D721Med (cell line): ENCODE measurements around the gene EPHB1.

Experiments used
- DNase-seq: peaks from one replicate; pipeline ENCODE4 v3.0.0; 2011; ENCODE audit warnings: low spot score; ENCODE audit not compliant: insufficient read length
- FAIRE-seq: peaks from 2 replicates; lab custom pipeline; 2011; peaks lifted over from hg19 to GRCh38; lab: Jason Lieb, UNC
- TF ChIP-seq, protein P1 (sequence below): IDR thresholded peaks from 2 replicates; pipeline ENCODE4 v1.5.1; 2012; ENCODE audit warnings: mild to moderate bottlenecking, control low read depth; ENCODE audit not compliant: insufficient read depth; ENCODE audit errors: missing control alignments

Gene EPHB1

DNA sequence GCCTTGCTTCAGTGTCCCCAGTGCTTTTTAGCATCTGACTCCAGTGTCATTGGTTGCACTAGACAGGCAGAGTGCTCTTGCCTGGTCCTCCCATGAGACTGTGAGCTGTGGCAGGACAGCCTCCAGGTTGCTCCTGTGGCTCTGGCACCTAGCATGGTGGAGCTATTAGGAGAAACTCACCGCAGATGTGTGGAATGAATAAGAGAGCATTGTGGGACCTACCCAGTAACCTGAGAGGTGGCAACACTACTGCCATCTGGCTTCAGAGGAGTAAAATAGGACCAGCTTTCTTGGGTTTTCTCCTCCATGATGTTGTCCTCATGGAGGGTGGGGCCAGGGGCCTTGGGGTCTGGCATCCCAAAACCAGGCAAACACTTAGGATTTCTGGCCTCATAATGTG, 183.6 kb downstream of the EPHB1 start:
- TF ChIP-seq, protein P1, sequence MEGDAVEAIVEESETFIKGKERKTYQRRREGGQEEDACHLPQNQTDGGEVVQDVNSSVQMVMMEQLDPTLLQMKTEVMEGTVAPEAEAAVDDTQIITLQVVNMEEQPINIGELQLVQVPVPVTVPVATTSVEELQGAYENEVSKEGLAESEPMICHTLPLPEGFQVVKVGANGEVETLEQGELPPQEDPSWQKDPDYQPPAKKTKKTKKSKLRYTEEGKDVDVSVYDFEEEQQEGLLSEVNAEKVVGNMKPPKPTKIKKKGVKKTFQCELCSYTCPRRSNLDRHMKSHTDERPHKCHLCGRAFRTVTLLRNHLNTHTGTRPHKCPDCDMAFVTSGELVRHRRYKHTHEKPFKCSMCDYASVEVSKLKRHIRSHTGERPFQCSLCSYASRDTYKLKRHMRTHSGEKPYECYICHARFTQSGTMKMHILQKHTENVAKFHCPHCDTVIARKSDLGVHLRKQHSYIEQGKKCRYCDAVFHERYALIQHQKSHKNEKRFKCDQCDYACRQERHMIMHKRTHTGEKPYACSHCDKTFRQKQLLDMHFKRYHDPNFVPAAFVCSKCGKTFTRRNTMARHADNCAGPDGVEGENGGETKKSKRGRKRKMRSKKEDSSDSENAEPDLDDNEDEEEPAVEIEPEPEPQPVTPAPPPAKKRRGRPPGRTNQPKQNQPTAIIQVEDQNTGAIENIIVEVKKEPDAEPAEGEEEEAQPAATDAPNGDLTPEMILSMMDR = no peak
- no peak for FAIRE-seq
- DNase-seq = no peak

DNA sequence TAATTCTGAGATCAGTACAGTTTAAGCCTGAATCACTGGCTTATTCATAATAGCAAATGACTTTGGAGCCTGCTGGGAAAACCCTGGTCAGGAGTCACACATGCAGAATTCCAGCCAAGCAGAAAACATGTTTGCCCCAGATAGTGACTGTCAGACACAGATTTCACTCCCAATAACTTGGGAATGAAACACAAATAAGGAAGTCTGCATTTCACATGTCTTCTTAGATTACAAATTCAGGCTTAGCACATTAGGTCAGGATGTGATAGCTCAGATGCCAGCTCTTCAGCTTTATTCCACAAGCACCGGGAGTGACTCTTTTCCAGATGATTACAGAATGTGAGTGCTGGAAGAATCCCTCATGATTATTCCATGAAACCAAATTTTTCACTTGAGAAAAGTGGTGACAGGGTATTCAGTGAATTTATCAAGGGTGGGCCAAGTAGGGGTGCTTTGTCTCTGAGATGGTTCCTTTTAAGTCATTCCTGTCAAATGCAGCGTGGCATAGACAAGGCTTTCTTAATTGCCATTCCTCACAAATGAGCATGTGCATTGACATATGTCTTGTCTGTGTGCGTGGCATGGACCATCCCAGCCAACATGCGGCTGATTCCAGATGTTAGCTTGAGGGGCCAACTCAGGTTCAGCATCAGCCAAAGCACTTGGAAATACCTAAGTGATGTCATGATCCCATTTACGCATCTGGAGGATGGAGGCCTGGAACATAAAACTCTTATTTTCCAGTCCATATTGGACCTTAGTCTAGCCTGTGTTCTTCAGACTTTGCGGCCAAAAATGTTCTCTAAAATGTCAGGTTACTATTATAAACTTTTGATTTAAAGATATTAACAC, 191.0 kb downstream of the EPHB1 start:
- DNase-seq (no peak), FAIRE-seq (no peak)
- TF ChIP-seq, protein P1 = no peak

DNA sequence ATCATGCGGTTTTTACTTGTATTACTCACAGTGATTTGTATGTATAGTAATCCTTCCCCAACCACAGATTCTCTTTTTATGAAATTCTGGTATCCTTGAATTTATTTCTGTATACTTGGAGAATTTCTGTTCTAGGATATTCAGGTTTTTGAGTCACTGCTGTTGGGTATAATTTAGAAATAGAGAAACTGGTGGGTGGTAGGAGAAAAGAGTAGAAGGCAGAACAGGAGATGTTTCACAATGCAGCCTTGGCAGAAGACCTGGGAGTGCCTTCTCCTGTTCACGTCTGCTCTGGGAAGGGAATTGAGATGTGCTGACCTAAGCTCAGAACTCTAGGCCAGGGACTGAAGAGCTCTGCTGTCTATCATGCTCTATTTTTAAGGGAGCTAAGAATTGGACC, 193.6 kb downstream of the EPHB1 start:
- TF ChIP-seq, protein P1 = no peak

DNA sequence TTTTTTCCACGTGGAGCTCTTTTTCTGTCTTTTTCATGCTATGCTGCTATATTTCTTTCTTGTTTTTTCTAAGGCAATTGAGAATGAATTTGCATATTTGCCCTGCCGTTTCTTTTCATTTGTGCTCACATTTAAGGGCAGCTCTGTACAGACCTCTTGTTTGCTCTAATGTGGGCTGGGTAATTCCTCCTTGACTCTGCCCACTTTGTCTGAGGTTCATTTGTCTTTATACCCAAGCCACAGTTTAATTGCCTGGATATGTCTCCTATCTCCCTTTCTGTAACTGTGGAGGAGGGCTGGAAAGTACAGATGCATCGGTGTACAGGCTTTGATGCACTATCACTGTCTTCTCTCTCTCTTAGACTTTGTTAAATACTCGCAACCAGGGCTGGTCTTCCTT, 195.9 kb downstream of the EPHB1 start:
- TF ChIP-seq, protein P1 = no peak
- no peak for FAIRE-seq
- DNase-seq = no peak

More for the DNA sequence above, 193.6 kb downstream of the EPHB1 start:
- no peak for DNase-seq
- FAIRE-seq = no peak

DNA sequence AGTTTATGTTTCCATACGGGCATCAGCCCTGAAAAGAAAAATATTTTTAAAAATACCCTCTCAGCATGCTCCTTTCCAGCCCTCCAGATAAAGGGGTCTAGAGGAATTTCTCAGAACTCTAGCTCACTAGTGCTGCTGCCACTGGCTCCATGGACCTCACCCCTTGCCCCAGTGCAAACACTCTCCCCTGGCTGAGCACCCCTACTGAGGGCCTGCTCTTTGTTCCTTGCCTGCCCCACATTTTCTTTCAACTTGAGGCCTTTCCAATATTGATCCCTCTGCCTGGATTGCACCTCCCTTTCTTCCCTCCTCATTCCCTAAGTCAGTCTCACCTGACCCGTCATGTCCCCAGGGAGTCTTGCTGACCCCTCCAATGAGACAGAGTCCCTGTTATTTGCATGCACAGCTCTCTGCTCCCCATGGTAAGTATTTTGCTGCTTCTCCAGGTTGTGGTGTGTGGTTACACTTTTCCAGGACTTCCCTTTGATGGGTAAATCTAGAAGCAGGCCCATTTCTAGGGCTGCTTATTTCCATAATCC, 196.5 kb downstream of the EPHB1 start:
- no peak for DNase-seq
- TF ChIP-seq, protein P1 = no peak
- FAIRE-seq = no peak

DNA sequence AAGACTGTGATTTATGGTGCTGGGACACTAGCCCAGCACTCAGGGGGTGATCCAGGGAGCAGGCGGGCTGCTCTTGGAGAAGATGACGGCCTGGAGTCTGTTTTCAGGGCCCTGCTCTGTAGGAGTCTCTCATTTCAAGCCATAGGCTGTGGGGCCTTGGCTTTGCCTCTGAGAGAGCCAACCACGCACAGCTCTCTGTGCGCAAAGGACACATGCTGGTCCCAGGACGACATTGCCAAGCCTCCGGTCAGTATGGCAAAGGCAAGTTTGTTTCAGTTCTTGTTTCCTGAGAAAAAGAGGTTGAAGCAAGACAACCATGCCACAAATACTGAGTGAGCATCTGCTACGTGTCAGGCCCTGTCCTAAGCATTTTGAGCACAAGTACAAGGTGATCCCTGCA, 197.1 kb downstream of the EPHB1 start:
- TF ChIP-seq, protein P1 = no peak
- DNase-seq = no peak
- no peak for FAIRE-seq

DNA sequence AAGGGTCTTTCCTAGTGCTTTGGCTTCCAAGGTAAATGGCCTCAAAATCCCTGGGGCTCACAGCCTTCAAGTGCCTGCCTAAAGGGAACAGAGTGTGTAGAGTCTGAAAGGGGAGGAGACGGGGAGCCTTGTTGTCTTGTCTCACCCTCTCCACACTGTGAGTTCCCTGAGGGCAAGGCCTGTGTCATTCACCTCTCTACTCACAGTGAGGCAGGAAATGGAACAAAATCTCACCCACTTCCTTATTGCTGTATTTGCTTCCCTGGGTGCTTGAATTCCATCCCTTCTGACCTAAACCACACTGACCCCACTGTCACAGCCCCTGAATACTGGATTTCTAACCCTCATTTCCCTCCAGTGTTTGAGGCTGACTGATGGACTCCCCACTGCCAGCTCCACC, 197.5 kb downstream of the EPHB1 start:
- DNase-seq (no peak), FAIRE-seq (no peak)
- TF ChIP-seq, protein P1 = no peak
